ENCODE results near the gene PCDH18. TPM values are rescaled to one million over a fixed set of nuclear protein-coding genes. Genes with fewer than 3 reads are reported as not detected.
"Not testable (repeated sequence)": the region's sequence is repeated elsewhere in the genome, so short reads cannot be mapped to it uniquely, and the experiment has no call there.

The PCDH18 gene, protein sequence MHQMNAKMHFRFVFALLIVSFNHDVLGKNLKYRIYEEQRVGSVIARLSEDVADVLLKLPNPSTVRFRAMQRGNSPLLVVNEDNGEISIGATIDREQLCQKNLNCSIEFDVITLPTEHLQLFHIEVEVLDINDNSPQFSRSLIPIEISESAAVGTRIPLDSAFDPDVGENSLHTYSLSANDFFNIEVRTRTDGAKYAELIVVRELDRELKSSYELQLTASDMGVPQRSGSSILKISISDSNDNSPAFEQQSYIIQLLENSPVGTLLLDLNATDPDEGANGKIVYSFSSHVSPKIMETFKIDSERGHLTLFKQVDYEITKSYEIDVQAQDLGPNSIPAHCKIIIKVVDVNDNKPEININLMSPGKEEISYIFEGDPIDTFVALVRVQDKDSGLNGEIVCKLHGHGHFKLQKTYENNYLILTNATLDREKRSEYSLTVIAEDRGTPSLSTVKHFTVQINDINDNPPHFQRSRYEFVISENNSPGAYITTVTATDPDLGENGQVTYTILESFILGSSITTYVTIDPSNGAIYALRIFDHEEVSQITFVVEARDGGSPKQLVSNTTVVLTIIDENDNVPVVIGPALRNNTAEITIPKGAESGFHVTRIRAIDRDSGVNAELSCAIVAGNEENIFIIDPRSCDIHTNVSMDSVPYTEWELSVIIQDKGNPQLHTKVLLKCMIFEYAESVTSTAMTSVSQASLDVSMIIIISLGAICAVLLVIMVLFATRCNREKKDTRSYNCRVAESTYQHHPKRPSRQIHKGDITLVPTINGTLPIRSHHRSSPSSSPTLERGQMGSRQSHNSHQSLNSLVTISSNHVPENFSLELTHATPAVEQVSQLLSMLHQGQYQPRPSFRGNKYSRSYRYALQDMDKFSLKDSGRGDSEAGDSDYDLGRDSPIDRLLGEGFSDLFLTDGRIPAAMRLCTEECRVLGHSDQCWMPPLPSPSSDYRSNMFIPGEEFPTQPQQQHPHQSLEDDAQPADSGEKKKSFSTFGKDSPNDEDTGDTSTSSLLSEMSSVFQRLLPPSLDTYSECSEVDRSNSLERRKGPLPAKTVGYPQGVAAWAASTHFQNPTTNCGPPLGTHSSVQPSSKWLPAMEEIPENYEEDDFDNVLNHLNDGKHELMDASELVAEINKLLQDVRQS
- under 0.01 and 0.22 TPM in 2 replicates for total RNA-seq

DNA sequence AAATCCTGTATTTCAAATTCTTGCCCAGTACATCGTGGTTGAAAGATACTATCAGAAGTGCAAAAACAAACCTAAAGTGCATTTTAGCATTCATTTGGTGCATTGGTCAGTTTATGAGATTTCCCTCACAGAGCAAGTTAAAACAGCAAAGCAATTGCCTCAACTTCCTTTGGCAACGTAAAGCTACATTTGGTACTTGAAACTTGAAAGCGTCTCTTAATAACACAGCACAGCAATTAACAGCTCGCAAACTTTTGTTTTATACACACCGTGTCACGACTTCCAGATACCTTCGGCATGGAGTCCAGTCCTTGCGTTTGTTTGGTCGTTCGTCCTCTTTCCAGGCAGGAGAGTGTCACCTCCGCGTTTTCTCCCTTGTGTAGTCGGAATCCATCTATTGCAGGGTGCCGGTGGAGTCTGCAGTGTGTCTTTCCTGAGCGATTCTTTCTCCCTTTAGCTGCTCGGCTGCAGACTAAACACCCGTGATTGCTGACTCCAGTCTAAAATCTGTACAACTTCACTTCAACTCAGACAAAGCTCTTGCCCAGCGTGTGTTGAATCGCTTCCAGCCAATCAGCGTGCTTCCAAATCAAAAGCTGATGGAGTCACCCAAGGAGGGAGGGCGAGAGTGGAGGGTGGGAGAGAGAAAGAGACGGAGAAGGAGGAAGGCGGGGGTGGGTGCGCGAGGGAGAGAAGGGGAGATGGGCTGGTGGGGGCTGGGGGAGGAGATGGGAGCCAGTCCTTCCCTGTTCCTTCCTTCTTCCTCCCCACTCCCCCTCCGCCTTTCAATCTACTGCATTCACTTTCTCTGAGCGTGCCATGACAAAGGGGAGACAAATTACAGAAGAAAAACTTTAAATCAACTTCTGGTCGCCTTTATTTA, at the start of gene PCDH18:
TSS of gene PCDH18 (minus strand) at position 509 of the 883 bp plus-strand sequence. CDS start at position 103, 406 bp downstream.
- peak in 1 of 2 donors; percentile 10 for DNase-seq (ENCODE audit: low read depth in 2 of 2)

DNA sequence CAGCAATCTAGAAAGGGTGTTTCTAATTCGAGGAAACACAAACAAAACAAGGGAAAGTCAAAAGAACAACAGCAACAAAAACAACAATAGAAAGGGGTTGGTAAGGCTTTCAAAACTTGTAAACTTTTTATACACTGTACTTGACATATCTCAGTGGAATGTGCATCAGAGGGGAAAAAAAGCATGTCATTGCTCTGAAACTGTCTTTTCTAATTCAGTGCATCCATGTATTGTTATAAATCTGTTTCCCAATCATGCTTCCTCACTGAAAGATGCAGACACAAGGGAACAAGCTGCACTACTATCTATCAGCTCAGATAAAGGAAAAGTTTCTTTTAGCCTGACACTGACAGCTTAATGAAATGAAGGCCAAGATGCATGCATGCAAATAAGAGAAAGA, 44.2 kb upstream of the PCDH18 start:
- DNase-seq (ENCODE audit: low read depth in 2 of 2), result no peak

DNA sequence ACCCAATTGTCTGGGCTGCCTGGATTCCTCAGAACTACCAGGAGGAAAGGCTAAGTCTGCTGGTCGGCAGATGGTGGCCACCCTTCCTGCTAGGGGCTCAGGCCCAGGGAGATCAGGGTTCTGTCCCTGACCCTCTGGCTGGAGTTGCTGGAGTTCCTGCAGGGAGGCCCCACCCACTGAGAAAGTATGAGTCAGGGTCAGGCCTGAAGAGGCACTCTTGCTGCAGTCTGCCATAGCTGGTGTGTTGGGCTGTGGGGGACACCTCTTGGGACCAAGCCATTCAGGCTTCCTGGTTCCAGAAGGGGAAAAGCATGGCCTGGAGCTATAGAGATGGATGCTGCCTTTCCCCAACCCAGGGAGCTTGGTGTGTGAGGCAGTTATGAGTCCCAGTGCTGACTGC, 40.4 kb upstream of the PCDH18 start:
- no peak for DNase-seq (ENCODE audit: low read depth in 2 of 2)

DNA sequence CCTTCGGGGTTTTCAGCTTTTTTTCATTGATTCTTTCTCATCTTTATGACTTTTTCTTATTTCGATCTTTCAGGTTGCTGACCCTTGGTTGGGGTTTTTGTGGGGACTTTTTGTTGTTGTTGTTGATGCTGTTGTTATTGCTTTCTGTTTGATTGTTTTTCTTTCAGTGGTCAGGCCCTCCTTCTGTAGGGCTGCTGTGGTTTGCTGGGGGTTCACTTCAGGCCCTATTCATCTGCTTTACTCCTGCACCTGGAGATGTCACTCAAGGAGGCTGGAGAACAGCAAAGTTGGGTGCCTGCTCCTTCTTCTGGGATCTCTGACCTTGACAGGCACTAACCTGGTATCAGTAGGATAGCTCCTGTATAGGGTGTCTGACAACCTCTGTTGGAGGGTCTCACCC, 39.9 kb upstream of the PCDH18 start:
- DNase-seq (ENCODE audit: low read depth in 2 of 2), result no peak

DNA sequence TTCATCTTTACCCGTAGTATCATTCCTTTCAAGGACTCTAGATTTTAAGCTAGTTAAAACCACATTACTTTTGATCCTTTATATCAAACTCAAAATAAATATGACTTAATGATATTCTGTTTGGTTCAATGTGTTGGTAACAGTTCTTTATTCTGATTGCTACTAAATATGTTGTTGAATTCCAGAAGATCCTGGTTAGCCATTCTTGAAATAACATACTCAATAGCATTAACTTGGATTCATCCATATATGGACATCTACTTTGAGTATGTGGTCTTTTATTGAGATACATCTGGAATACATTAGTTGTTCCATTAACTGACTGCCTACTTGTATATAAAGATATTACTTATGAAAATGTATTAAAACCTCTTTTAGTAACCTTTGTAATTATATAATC, 27.5 kb upstream of the PCDH18 start:
- no peak for DNase-seq (ENCODE audit: low read depth in 2 of 2)

DNA sequence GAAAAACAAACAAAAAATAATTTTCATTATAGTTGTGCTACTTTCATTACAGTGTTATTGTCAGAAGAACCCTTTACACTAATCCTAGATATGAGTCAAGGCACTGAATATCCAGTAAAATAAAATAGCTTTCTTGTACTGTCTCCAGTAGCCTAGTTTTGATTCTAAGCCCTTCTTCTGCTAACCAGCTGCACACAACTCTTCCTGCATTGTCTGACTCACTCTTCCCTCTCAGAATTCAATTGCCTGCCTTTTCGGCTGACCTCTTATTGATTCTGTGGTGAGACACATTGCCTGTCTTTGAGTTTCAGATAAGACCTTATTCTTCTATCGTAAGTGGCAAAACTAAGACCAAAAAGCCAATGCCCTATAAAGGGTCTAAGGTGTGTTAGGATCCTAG, 26.7 kb upstream of the PCDH18 start:
- DNase-seq (ENCODE audit: low read depth in 2 of 2), result no peak

DNA sequence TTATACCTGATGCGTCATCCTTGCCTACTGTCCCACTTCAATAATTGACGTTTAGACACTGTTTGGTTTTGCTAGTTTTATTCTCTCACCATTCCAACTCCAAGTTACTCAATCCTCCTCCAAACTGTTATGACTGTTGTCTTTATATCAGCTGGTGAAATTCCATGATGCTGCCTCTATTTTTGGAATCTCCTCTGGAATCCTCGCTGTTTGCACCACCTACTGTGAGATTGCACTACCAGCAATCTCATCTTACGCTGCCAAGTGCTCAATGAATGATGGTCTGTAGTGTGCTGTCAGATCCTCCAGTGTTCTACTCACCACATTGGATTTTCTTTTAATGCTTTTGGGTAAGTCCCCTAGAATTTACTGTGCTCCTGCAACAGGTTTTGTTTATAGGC, 13.2 kb upstream of the PCDH18 start:
- DNase-seq (ENCODE audit: low read depth in 2 of 2), result no peak

DNA sequence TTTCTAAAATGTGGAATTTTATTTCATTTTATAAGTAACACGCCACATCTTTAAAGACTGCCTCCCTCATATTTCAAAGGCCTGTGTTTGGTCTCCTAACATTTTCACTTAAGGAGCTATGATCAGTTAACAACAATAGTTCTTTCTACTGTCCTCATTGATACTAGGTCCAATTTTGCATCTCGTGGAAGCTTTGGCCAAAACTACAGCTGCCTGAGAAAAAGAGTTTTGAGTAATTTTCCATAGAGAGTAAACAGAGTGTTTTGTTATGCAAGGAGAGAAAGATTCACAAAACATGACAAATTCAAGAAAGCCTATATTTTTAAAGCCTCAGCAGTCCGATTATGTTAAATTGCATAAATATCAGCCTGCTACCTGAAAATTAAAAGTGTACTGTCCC, 11.4 kb upstream of the PCDH18 start:
- no peak for DNase-seq (ENCODE audit: low read depth in 2 of 2)

DNA sequence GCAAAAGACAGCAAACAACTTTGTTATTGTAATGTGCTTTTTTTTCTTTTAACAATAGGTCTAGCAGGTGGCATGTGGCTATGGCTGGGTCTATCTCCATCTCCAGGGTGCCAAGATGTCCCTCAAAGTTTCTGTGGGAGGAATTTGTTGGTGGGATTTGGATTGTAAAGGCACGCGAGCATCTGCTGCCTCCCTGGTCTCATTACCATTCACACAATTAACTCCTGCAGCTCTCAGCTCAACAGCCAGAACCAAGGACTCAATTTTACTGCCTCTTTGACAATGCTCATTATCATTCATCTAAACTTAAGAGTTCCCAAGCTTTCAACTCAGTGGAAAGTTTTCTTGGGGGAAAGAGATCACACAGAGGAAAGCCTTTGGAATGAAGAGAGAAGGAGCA, 10.9 kb upstream of the PCDH18 start:
- no peak for DNase-seq (ENCODE audit: low read depth in 2 of 2)

DNA sequence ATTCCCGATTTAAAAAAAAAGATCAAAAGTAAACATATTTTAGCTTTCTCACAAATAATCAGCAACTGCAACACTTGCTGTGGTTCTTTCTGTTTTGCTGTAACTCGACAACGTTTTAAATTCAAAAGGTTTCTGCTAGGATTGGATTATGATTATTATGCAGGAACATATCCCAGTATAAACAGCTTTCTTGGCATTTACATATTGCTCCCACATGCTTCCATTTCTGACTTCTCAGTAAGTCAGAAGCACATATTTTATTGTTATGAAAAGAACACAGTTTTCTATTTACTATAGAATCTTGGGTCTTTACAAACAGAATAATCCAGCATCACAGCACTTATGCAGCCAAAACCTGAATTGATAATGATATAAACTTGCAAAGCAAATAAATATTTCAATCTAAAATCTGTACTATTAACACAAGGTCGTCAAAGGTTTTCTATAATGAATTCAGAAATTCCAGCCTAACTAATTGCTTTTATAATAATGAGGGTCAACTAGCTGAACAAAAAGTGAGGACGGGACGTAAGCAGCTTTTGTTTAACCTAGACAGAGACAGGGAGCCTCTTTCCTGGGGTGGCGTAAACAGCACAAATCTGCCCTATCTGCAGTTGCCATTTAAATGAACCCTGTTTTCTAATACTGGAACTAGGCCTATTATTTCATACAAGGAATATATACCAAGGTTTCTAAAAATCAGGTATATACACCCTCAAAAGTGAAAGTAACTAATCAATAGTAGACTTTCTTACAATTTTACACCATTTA, 9.8 kb upstream of the PCDH18 start:
- DNase-seq (ENCODE audit: low read depth in 2 of 2), result no peak

DNA sequence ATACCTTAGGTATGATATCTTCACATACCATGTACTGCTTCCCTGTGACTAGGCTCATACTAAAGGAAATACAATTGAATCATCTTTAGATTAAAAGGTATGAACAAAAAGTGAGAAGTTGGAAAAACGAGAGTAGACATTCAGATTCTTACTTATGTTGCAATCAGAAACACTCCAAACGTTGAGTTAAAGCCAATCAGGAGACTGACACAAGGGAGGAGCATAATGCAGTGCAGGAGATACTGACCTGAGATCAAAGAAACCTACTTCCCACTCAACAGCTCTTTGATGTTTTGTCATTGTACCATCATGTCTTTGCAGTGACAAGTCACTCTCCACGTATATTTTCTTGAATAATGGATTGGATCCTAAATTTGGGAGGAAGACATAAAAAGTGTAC, 8.9 kb upstream of the PCDH18 start:
- DNase-seq (ENCODE audit: low read depth in 2 of 2), result no peak

DNA sequence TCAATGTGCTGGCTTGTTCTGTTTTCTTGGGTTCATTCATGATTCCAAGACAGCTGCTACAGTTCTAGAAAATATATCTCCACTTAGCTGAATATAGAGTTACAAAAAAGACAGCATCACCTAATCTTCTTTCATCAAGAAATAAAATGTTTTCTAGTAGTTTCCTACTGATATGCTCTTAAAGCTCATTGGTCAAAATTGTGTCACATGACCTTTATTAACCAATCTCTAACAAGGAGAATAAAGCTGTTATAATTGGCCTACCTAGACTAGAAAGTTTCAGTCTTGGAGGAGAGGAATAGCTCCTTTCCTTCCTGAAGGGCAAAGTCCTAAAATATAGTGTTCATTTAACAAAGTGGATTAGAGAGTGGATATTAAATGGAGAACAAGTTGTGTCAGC, 8.1 kb upstream of the PCDH18 start:
- no peak for DNase-seq (ENCODE audit: low read depth in 2 of 2)

DNA sequence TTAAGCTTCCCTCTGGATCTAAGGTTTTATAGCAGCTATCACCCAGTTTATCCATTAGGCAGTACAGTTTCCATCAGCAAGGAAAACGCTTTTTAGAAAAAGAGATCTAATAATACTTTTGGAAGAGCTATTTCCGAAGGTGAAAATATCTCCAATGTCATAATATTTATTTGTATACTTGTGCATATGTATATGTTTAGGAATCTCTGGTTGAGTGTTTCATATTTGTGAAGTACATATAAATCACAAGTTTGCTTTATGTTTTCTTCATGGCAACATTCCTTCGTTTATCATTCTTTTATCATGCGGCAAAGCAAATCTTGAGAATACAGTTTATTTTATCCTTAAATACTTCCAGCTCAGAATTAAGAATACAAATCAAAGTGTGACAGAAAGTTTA, 6.2 kb upstream of the PCDH18 start:
- DNase-seq (ENCODE audit: low read depth in 2 of 2), result no peak

DNA sequence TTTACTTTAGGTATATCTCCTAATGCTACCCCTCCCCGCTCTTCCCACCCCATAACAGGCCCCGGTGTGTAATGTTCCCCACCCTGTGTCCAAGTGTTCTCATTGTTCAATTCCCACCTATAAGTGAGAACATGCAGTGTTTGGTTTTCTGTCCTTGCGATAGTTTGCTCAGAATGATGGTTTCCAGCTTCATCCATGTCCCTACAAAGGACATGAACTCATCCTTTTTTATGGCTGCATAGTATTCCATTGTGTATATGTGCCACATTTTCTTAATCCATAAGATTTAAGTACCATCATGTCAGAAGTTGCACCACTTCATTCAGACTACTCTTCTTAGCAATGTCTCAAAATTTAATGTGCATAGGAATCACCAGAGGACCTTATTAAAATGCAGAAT, 5.5 kb upstream of the PCDH18 start:
- DNase-seq (ENCODE audit: low read depth in 2 of 2), result not testable (repeated sequence)

DNA sequence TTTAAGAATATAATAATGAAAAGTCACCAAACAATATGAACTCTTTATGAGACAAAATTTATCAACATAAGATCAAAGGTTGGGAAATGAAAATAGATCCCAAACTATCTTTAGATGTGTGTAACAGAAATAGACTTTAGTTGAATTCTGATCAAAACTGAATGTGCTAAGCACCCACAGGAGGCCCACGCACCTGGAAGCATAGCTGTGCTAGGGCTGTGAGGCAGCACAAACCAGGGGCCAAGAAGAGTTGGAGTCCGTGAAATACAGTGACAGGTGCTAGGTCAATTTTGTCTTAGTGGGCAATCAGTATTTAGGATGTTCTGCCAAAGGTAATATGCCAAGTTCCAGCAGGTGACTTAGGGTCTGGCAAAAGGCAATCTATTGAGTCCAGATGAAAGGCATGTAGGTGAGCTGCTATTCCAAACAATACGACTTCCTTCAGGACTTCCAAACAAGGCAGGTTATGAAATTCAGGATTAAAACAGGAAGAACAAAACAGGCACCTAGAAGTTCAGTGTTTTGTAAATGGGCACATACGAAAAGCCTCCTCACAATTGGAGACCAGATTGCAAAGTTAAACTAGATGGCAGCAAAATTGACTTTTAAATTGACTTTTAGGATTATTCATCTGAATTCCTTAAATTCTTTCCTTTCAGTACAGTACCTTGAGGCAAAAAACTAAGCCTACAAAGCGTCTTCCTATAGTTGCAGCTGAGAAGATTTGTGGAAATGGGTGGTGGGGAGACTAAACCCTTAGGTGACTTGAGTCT, 4.7 kb upstream of the PCDH18 start:
- no peak for DNase-seq (ENCODE audit: low read depth in 2 of 2)

DNA sequence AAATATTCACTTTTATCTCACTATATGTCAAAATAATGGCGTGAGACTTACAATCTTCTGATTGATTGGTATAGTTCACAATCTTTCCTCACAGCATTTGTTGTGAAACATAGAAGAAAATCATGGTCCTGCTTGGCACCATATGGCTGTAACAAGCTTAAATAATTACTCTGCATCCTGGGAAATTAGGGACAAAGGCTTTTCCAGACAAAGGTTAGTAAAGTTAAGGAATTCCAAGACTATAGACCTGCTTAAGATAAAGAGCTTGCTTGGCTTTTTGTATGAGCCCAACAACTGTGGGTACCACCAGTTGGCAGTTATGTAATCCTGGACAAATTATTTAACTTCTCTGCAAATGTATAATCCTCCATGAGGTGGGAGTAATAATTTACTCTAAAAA, 3.4 kb upstream of the PCDH18 start:
- DNase-seq (ENCODE audit: low read depth in 2 of 2), result no peak

DNA sequence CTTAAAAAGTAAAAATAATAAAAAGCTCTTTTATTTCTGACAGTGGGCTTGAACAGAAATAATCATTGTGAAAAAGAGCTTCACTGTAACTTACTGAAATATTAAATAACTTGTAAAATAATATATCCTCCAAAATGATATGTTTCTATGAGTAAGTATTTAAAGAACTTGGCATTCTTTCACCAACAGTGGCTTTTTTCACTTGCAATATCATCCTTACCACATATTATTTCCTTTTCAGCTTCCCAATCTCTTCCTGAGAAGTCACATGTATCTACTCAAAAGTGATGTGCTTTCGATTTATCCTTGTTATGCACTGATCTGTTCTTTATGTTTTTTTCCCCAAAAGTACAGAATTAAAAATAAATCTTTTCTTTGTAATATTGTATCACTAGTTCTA, 2.2 kb upstream of the PCDH18 start:
- DNase-seq (ENCODE audit: low read depth in 2 of 2), result no peak

DNA sequence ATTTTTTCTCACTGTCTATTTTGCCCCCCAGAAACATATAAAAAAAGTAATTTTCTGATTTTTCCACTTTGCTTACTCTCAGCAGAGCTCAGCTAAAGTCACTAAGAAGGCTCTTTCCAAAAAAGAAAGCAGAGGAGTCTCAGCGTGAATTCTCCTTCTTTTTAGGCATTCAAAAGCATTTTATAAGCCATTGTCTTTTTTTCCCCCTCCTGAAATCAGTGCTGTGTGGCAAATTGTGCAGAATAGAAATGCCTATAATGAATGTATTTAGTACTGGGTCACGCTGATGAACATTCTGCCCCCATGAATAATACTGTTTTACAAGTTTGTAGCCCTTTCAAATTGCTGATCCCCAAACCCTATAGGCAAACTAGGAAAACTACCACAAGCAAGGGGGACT, 1.6 kb upstream of the PCDH18 start:
- no peak for DNase-seq (ENCODE audit: low read depth in 2 of 2)

DNA sequence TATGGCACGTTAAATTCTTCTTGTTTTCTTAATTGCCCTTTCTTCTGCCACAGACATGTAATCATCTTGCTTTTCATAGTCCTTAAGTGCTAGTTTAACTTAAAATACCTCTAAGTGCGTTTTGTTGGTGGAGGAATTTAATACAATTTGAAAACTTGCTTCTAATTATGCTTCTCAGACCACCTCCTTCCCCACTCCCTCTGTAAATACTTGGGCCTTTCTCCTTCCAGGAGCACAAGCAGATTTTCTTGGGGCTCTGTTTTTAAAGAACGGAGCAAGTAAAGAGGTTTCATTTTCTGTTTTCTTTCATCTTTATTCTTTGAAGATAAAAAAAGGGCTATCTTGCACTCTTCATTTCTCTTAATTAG, 559 bp upstream of the PCDH18 start:
- no peak for DNase-seq (ENCODE audit: low read depth in 2 of 2)
